Measurements from ENCODE around the gene NHLRC2.

NHLRC2 gene

DNA sequence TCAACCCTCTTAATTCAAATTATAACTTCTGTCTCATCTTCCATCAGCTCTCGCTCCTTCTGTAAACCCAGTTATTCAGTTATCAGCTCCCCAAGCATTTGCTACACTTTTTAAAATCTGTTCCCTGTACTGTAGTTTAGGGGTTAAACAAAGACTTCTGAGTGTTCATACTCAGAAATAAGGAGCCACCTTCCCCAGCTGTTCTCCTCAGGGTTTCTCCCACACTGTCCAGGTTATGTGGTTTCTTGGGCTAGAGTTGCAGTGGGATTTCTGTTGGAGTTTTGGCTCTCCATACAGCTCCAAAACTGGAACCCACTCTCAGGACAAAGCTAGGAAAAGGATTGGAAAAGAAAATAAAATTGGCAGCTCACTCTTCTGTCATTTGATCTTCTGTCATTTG, 20.8 kb downstream of the NHLRC2 start:
- no peak for DNase-seq (ENCODE audit: low spot score)
- Histone ChIP-seq H3K36me3 (replicated peaks in 1 of 2; ENCODE audit: control insufficient read depth in 2 of 2, insufficient read depth in 2 of 2, low read length in 2 of 2) (peaks cover 2 to 75% of the 10 kb centered on the region in 2 donors), H3K9ac (ENCODE audit: low read depth, low read length, poor library complexity) (no peak overlapping the region), H3K4ac (ENCODE audit: low read length) (no peak overlapping the region), H4K8ac (ENCODE audit: low read depth, low read length) (no peak overlapping the region), H3K4me1 (ENCODE audit: control insufficient read depth in 2 of 2, insufficient read depth in 1 of 2, low read depth in 1 of 2, low read length in 2 of 2) (no peaks in the 10 kb centered on the region), H2AK5ac (ENCODE audit: low read depth, low read length) (no peak overlapping the region), H2BK5ac (ENCODE audit: low read length) (no peak overlapping the region), H3K79me1 (ENCODE audit: low read depth, low read length) (peaks cover 2% of the 10 kb centered on the region), H3K27ac (replicated peaks; ENCODE audit: low read length) (no peak overlapping the region), H4K91ac (ENCODE audit: low read depth, low read length, poor library complexity) (no peak overlapping the region), H2AFZ (ENCODE audit: low read length) (no peak overlapping the region), H3K4me2 (ENCODE audit: insufficient read depth, low read length, poor library complexity, severe bottlenecking) (no peak overlapping the region), H2BK15ac (ENCODE audit: low read length) (no peak overlapping the region), H3K18ac (ENCODE audit: low read length) (no peak overlapping the region), H3K27me3 (ENCODE audit: control insufficient read depth in 3 of 3, insufficient read depth in 3 of 3, low read depth in 1 of 3, low read length in 3 of 3) (no peaks in the 10 kb centered on the region), H2BK12ac (ENCODE audit: low read length) (no peak overlapping the region), H2BK120ac (ENCODE audit: low read depth, low read length) (no peak overlapping the region), H3K9me3 (replicated peaks in 1 of 2; ENCODE audit: control insufficient read depth in 2 of 2, insufficient read depth in 1 of 2, low read depth in 1 of 2, low read length in 2 of 2) (peaks cover 0 to 26% of the 10 kb centered on the region in 2 donors), H3K4me3 (ENCODE audit: low read length in 2 of 2) (no peak overlapping the region), H3K23ac (ENCODE audit: low read depth, low read length, poor library complexity) (no peak overlapping the region), H3K14ac (ENCODE audit: low read length) (no peak overlapping the region)
- WGBS, 2 donors (ENCODE audit: extremely low coverage in 2 of 2, insufficient read length in 2 of 2, insufficient replicate concordance in 1 of 2): no CpG with 5 or more reads among the region's 1 CpG

DNA sequence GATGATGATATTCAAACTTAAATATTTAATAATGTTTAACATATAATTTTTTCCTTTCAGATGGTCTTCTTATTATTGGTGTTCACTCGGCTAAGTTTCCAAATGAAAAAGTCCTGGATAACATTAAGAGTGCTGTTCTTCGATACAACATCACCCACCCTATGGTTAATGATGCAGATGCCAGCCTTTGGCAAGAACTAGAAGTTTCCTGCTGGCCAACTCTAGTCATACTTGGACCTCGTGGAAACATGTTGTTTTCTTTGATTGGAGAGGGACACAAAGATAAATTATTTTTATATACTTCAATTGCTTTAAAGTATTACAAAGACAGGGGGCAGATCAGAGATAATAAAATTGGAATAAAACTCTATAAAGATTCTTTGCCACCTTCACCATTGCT, 22.0 kb downstream of the NHLRC2 start:
- Histone ChIP-seq H2AK5ac (ENCODE audit: low read depth, low read length) (no peak overlapping the region), H3K23ac (ENCODE audit: low read depth, low read length, poor library complexity) (no peak overlapping the region), H3K27ac (replicated peaks; ENCODE audit: low read length) (no peak overlapping the region), H2AFZ (ENCODE audit: low read length) (no peak overlapping the region), H2BK120ac (ENCODE audit: low read depth, low read length) (no peak overlapping the region), H3K27me3 (ENCODE audit: control insufficient read depth in 3 of 3, insufficient read depth in 3 of 3, low read depth in 1 of 3, low read length in 3 of 3) (no peaks in the 10 kb centered on the region), H2BK5ac (ENCODE audit: low read length) (no peak overlapping the region), H2BK15ac (ENCODE audit: low read length) (no peak overlapping the region), H4K8ac (ENCODE audit: low read depth, low read length) (no peak overlapping the region), H3K4me3 (ENCODE audit: low read length in 2 of 2) (no peak overlapping the region), H4K91ac (ENCODE audit: low read depth, low read length, poor library complexity) (no peak overlapping the region), H3K4me2 (ENCODE audit: insufficient read depth, low read length, poor library complexity, severe bottlenecking) (no peak overlapping the region), H3K18ac (ENCODE audit: low read length) (no peak overlapping the region), H2BK12ac (ENCODE audit: low read length) (no peak overlapping the region), H3K4ac (ENCODE audit: low read length) (no peak overlapping the region), H3K14ac (ENCODE audit: low read length) (no peak overlapping the region), H3K79me1 (ENCODE audit: low read depth, low read length) (no peaks in the 10 kb centered on the region), H3K4me1 (ENCODE audit: control insufficient read depth in 2 of 2, insufficient read depth in 1 of 2, low read depth in 1 of 2, low read length in 2 of 2) (no peaks in the 10 kb centered on the region), H3K9me3 (replicated peaks in 1 of 2; ENCODE audit: control insufficient read depth in 2 of 2, insufficient read depth in 1 of 2, low read depth in 1 of 2, low read length in 2 of 2) (peaks cover 0 to 20% of the 10 kb centered on the region in 2 donors), H3K36me3 (replicated peaks in 1 of 2; ENCODE audit: control insufficient read depth in 2 of 2, insufficient read depth in 2 of 2, low read length in 2 of 2) (peaks cover 2 to 75% of the 10 kb centered on the region in 2 donors), H3K9ac (ENCODE audit: low read depth, low read length, poor library complexity) (no peak overlapping the region)
- no CpG with 5 or more reads among the region's 3 CpGs for WGBS, 2 donors (ENCODE audit: extremely low coverage in 2 of 2, insufficient read length in 2 of 2, insufficient replicate concordance in 1 of 2)
- no peak for DNase-seq (ENCODE audit: low spot score)

DNA sequence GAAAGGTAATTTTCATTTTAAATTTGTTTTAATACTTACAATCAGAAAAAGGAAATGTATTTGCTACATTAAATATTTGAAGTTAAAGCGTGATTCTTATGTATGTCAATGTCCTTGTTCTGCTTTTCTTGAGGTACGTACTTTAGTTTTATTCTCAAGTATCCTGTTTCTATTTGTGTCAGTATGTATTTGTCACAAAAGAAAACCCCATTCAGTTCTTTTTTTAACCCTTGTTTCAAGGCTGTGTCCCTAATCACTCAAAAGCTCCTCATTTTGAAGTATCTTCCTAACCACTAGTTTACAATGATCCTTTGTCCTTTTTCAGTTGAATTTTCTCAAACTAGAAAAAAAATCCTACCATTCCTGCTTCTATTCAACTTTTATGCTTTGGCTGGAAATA, 25.2 kb downstream of the NHLRC2 start:
- no peak overlapping the region for H2BK120ac ChIP-seq (ENCODE audit: low read depth, low read length)
- H3K9me3 ChIP-seq (replicated peaks in 1 of 2; ENCODE audit: control insufficient read depth in 2 of 2, insufficient read depth in 1 of 2, low read depth in 1 of 2, low read length in 2 of 2): no peaks in the 10 kb centered on the region
- no peak overlapping the region for H4K8ac ChIP-seq (ENCODE audit: low read depth, low read length)
- no peak overlapping the region for H2BK12ac ChIP-seq (ENCODE audit: low read length)
- no peak for DNase-seq (ENCODE audit: low spot score)
- H3K27me3 ChIP-seq (ENCODE audit: control insufficient read depth in 3 of 3, insufficient read depth in 3 of 3, low read depth in 1 of 3, low read length in 3 of 3): no peaks in the 10 kb centered on the region
- H3K79me1 ChIP-seq (ENCODE audit: low read depth, low read length): no peaks in the 10 kb centered on the region
- no peaks in the 10 kb centered on the region for H3K4me1 ChIP-seq (ENCODE audit: control insufficient read depth in 2 of 2, insufficient read depth in 1 of 2, low read depth in 1 of 2, low read length in 2 of 2)
- no peak overlapping the region for H4K91ac ChIP-seq (ENCODE audit: low read depth, low read length, poor library complexity)
- no peak overlapping the region for H3K4me2 ChIP-seq (ENCODE audit: insufficient read depth, low read length, poor library complexity, severe bottlenecking)
- H2BK5ac ChIP-seq (ENCODE audit: low read length): no peak overlapping the region
- no peak overlapping the region for H2AFZ ChIP-seq (ENCODE audit: low read length)
- peaks cover 2 to 88% of the 10 kb centered on the region in 2 donors for H3K36me3 ChIP-seq (replicated peaks in 1 of 2; ENCODE audit: control insufficient read depth in 2 of 2, insufficient read depth in 2 of 2, low read length in 2 of 2)
- no peak overlapping the region for H3K18ac ChIP-seq (ENCODE audit: low read length)
- H3K14ac ChIP-seq (ENCODE audit: low read length): no peak overlapping the region
- H3K4me3 ChIP-seq (ENCODE audit: low read length in 2 of 2): no peak overlapping the region
- H3K27ac ChIP-seq (replicated peaks; ENCODE audit: low read length): no peak overlapping the region
- H2AK5ac ChIP-seq (ENCODE audit: low read depth, low read length): no peak overlapping the region
- no CpG with 5 or more reads among the region's 2 CpGs for WGBS, 2 donors (ENCODE audit: extremely low coverage in 2 of 2, insufficient read length in 2 of 2, insufficient replicate concordance in 1 of 2)
- H3K4ac ChIP-seq (ENCODE audit: low read length): no peak overlapping the region
- H3K9ac ChIP-seq (ENCODE audit: low read depth, low read length, poor library complexity): no peak overlapping the region
- H3K23ac ChIP-seq (ENCODE audit: low read depth, low read length, poor library complexity): no peak overlapping the region
- H2BK15ac ChIP-seq (ENCODE audit: low read length): no peak overlapping the region

DNA sequence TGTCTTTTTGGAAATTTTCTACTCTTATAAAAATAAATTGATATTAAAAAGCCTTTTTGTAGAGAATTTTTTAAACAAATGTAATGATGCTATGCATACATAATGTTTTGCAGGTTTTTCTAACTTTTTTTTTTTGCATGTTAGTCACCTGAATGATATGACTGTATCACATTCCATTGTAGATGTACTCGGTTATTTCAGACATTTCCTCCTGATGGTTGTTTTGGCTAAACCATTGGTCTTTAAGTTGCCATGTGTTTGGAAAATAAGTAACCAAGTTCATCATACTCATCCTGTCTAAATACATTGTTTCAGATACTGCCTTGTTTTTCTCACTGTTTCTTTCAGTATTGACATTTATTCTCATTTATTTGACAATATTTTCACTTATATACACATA, 25.8 kb downstream of the NHLRC2 start:
- no peaks in the 10 kb centered on the region for H3K27me3 ChIP-seq (ENCODE audit: control insufficient read depth in 3 of 3, insufficient read depth in 3 of 3, low read depth in 1 of 3, low read length in 3 of 3)
- H2AFZ ChIP-seq (ENCODE audit: low read length): no peak overlapping the region
- H2BK120ac ChIP-seq (ENCODE audit: low read depth, low read length): no peak overlapping the region
- no peak overlapping the region for H3K4me3 ChIP-seq (ENCODE audit: low read length in 2 of 2)
- no peak overlapping the region for H2BK5ac ChIP-seq (ENCODE audit: low read length)
- no peak overlapping the region for H3K14ac ChIP-seq (ENCODE audit: low read length)
- no peaks in the 10 kb centered on the region for H3K79me1 ChIP-seq (ENCODE audit: low read depth, low read length)
- H3K23ac ChIP-seq (ENCODE audit: low read depth, low read length, poor library complexity): no peak overlapping the region
- H4K8ac ChIP-seq (ENCODE audit: low read depth, low read length): no peak overlapping the region
- no peaks in the 10 kb centered on the region for H3K4me1 ChIP-seq (ENCODE audit: control insufficient read depth in 2 of 2, insufficient read depth in 1 of 2, low read depth in 1 of 2, low read length in 2 of 2)
- H4K91ac ChIP-seq (ENCODE audit: low read depth, low read length, poor library complexity): no peak overlapping the region
- H2BK12ac ChIP-seq (ENCODE audit: low read length): no peak overlapping the region
- no peak overlapping the region for H3K4ac ChIP-seq (ENCODE audit: low read length)
- DNase-seq (ENCODE audit: low spot score): no peak
- no peak overlapping the region for H3K4me2 ChIP-seq (ENCODE audit: insufficient read depth, low read length, poor library complexity, severe bottlenecking)
- H2AK5ac ChIP-seq (ENCODE audit: low read depth, low read length): no peak overlapping the region
- H3K36me3 ChIP-seq (replicated peaks in 1 of 2; ENCODE audit: control insufficient read depth in 2 of 2, insufficient read depth in 2 of 2, low read length in 2 of 2): peaks cover 2 to 92% of the 10 kb centered on the region in 2 donors
- no peak overlapping the region for H3K9ac ChIP-seq (ENCODE audit: low read depth, low read length, poor library complexity)
- no peak overlapping the region for H3K27ac ChIP-seq (replicated peaks; ENCODE audit: low read length)
- no peaks in the 10 kb centered on the region for H3K9me3 ChIP-seq (replicated peaks in 1 of 2; ENCODE audit: control insufficient read depth in 2 of 2, insufficient read depth in 1 of 2, low read depth in 1 of 2, low read length in 2 of 2)
- no peak overlapping the region for H2BK15ac ChIP-seq (ENCODE audit: low read length)
- H3K18ac ChIP-seq (ENCODE audit: low read length): no peak overlapping the region
- no CpG with 5 or more reads among the region's 1 CpG for WGBS, 2 donors (ENCODE audit: extremely low coverage in 2 of 2, insufficient read length in 2 of 2, insufficient replicate concordance in 1 of 2)
